HG02623 (cell line): ENCODE measurements around the gene DLGAP1.
"Not testable (repeated sequence)": the region's sequence is repeated elsewhere in the genome, so short reads cannot be mapped to it uniquely, and the experiment has no call there.

Experiments used
- ATAC-seq: cut with Tn5 transposase; IDR thresholded peaks from one replicate; pipeline ENCODE4 v1.9.1; 2021; ENCODE audit warnings: moderate library complexity; ENCODE audit not compliant: unreplicated experiment

Gene DLGAP1

DNA sequence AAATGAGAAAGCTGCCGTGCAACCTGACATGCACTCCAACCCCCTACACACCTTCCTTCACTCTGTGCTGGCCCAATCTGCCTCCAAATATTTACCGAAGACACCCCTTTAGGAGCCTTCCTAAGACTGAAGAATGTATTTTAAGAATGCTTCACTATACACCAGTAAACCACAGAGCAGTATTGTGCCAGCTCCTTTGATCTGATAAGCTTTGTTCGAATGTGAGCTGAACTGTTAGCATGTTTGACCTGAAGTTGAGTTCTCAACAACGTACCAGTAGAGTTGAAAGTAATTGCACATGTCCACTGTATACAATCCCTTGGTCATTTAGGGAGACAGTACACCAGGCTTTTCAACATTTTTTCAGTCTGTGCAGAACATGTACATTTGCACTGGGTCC lies 745.9 kb downstream of the DLGAP1 start:
- no peak for ATAC-seq

DNA sequence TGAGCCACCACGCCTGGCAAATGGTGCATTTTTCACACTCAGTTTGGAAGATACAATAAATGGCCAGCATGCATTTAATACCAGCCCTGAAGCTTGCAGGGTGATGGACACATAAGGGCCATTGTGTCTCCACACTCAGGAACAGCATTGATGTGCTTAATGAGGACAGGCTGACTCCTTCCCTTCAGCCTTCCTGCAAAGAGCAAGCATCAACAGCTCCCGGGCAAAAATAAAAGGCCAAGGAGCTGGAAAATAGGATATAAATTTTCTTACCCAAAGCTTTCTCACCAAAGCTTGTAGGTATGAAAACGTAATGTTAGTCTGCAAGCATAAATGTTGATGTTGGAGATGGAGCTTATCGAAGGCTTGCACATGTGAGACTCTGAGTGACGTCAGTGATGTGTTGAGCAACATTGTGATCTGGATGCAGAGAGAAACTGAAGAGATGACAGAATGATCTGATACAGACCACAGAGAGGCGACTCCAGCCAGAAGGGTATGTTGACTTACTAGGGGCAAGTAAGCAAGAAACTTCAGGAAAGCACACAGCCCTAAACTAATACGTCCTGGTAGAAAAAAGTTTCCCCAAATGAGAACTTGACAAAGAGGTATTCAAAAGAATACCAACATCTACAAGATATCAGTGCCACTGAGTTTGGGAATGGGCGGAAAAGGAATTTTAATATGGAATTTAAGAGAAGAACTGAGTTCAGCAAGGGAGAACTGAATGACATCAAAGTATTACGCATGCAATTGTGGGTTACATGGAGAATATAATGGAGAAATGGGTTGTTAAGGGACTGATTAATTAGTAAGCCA lies 748.6 kb downstream of the DLGAP1 start:
- ATAC-seq = no peak

DNA sequence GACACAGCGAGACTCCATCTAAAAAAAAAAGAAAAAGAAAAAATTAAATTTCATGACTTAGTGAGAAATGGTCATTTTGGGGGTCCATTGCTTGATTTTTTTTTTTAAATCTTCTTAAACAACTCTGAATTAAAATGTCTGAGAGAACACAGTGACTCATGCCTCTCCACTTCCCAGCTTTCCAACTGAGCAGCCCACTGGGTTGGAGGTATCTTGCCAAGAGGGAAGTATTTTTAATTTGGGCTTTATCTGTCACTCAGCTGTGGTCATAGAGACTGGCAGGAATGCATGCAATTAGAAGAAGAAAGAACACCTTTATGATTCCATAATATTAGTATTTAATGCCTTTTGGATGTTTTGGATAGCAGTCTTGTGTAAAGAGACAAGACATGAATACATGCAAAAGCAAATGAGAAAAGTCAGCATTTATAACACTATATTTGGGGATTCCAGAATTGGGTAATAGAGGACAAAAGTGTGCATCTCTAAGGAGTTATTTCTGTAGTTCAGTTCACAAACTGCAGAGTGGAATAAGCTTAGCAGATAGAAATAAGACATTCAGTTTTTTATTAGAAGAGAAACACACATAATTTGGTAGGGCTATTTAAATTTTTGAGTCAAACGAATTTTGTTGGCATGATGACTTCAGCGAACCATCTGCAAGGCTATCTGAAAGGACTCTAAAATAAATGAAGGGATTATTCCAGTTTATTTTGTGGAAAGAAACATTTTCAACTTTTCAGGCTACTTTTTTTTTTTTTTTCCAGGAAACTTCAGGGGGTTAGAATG lies 750.4 kb downstream of the DLGAP1 start:
- no peak for ATAC-seq

DNA sequence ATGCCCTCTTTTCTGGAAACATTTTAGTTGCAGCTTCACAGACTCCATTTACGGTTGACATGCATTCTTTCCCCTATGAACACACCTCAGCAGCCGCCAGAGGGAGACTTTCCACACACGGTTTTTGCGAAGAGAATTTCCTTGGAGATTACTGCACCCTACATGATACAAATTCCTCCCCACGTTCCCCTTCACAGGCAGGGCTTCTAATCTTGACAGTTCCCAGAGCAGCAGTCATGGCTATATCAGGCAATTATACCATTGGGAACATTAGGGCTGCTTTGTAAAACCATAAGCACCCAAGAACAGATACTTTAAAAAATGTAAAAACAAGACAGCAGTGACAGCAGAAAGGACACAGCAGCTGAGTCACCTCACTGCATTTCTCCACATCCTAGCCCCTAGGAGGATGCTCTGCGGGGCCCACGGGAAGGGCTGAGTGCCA lies 751.4 kb downstream of the DLGAP1 start:
- ATAC-seq = no peak

DNA sequence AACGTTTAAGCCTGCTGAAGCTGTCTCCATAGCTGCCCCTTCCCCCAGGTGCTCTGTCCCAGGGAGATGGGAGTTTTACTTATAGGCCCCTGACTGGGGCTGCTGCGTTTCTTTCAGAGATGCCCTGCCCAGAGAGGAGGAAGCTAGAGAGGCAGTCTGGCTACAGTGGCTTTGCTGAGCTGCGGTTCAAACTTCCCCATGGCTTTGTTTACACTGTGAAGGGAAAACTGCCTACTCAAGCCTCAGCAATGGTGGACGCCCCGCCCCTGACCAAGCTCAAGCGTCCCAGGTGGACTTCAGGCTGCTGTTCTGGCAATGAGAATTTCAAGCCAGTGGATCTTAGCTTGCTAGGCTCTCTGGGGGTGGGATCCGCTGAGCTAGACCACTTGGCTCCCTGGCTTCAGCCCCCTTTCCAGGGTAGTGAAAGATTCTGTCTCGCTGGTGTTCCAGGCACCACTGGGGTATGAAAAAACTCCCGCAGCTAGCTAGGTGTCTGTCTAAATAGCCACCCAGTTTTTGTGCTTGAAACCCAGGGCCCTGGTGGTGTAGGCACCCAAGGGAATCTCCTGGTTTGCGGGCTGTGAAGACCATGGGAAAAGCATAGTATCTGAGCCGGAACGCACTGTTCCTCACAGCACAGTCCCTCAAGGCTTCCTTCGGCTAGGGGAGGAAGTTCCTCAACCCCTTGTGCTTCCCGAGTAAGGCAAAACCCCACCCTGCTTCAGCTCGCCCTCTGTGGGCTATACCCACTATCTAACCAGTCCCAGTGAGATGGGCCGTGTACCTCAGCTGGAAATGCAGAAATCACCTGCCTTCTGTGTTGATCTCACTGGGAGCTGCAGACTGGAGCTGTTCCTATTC lies 755.2 kb downstream of the DLGAP1 start:
- ATAC-seq = not testable (repeated sequence)

DNA sequence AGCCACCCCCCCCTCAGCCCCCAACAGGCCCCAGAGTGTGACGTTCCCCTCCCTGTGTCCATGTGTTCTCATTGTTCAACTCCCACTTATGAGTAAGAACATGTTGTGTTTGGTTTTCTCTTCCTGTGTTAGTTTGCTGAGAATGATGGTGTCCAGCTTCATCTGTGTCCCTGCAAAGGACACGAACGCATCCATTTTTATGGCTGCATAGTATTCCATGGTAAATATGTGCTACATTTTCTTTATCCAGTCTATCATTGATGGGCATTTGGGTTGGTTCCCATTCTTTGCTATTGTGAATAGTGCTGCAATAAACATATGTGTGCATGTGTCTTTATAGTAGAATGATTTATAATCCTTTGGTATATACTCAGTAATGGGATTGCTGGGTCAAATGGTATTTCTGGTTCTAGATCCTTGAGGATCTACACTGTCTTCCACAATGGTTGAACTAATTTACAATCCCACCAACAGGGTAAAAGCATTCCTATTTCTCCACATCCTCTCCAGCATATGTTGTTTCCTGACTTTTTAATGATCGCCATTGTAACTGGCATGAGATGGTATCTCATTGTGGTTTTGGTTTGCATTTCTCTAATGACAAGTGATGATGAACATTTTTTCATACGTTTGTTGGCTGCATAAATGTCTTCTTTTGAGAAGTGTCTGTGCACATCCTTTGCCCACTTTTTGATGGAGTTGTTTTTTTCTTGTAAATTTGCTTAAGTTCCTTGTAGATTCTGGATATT lies 760.9 kb downstream of the DLGAP1 start:
- not testable (repeated sequence) for ATAC-seq

DNA sequence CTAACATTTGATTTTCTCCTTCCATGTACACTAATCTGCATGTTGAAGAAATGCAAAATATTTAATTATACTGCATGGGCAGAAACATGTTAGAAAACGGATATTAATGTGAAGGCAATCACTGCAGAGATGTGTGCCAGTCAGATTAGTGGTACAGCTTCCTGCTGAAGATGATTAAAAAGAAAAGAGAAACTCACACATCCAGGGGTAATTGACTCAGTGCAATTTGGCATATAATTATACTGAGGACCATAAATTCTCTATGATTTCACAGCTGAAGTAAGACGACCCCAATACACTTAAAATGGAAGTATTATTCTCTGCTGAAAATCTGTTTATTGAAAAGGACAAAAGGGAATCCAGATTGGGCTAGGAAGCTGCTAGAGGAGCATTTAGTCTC lies 761.7 kb downstream of the DLGAP1 start:
- no peak for ATAC-seq

DNA sequence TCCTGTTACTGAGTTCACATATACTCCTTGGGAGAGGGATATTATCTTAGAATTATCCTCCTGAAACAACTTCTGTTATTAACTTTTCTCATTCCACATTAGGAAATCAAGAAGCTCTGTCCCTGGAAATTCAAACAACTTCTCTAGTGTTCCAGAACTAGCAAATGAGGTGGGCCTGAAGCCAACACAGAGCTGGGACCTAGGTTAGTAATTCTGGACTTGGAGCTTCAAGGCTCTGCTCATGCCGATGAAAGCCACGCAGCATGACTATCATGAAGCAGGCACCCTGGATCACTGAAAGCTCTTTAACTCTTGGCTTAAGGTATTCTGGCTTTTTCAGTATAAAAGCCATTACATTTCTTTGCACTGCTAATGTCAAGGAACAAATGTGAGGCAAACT lies 762.4 kb downstream of the DLGAP1 start:
- no peak for ATAC-seq

DNA sequence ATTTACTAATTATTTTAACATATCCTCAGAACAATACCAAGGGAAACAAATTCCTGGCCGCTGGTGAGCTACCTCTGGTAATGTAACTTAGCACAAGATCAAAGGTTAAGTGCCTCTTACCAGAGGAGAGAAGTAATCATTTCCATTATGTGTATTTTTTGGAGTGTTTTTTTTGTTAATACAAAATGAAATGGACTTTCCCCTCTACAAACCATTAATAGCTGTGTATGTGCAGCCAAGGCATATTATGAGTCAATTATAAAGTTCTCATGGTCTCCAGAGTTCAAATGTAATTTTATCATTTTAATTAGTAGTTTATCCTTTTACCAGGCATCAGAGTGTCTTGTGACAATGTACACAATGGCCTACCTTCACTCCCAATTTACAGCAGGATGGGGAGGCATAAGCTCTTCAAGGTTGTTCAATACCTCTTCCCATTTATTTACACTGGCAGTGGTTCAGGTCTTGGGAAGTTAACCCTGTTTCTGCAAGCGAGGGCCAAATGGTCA lies 762.9 kb downstream of the DLGAP1 start:
- no peak for ATAC-seq

DNA sequence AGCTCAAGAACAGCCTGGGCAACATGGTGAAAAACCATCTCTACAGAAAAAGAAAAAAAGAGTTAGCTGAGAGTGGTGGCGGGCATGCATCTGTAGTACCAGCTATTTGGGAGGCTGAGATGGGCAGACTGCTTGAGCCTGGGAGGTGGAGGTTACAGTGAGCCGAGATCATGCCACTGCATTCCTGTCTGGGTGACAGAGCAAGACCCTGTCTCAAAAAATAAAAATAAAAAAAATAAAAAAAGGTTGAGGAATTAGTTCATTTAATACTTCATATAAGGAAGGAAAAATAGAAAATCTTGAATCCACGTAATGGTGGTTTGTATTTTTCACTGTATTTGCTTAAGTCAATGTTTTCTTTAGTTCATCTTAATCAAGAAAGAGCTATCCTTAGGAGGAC lies 763.4 kb downstream of the DLGAP1 start:
- no peak for ATAC-seq

DNA sequence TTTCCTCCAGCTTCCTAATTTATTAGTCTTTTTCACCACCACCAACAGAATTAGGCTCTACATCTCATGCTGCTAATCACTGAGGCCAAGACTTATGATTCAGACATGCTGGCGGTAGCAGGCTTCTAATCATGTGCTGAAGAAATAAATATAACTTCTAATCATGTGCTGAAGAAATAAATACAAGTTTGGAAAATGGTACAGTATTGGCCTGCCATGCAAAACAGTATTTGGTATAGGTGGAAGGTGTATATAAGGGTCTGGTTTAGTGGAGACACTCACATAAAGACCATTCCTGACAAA lies 764.4 kb downstream of the DLGAP1 start:
- ATAC-seq = no peak

DNA sequence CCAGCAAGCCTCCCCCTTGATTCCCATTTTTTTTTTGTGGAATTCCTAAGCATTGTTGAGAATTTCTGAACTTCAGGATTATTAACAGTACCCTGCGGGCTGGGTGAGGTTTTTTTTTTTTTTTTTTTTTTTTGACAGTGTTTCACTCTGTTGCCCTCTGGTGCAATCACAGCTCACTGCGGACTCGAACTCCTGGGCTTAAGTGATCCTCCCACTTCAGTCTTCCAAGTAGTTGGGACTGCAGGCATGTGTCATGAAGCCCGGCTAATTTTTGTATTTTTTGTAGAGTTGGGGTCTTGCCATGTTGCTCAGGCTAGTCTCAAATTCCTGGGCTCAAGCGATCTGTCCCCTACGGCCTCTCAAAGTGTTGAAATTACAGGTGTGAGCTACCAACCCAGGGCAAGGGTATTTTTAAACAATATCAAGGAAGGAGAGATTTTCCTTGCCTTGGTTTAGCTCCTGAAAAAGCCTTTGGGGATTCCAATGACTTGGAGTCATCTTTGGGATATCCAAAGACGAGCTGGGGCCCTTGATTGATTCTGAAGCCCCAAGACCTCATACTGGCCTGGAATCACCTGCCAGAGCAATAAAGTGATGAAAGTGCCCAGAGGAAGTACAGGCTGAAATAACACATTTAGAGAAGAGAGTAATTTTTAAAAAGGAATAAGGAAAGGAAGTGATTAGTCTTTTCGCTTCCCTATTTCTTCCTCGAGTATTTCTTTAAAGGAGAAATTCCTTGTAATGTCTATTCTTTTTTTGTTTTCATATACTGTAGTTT lies 764.9 kb downstream of the DLGAP1 start:
- no peak for ATAC-seq

DNA sequence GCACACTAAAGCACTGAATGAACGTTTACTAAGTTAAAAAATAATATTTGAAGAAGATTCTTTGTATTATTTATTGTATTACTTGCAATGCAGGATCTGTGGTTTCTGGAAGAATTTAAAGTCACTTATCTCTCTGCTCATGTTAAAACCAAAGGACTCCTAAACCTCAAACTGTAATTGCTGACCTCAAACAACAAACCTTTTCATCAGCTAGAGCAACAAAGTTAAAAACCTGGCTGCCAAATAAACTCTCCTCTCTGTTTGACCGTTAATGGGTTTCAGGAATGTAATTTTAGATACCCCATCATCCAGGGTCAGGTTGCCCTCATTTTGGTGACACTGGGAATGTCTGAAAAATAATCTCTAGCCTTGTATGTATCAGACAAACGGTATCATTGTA lies 766.0 kb downstream of the DLGAP1 start:
- no peak for ATAC-seq

DNA sequence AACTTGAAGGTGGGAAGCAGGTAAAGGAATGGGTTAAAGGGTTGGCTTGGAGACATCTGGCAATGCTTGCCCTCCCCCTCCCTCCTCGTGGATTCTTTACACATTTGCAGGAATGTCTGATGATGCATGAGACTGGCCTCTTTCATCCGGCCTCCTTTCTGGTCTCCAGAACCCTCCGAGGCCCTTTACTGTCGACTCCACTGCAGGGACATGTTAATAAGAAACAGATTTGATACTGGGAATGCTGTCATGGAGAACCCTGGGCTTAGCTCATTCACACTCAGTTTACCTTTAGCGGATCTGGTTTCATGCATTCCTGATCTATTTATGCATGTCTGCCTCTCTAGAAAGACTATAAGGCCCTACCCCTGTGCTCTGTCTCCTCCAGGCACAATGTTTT lies 766.4 kb downstream of the DLGAP1 start:
- no peak for ATAC-seq

DNA sequence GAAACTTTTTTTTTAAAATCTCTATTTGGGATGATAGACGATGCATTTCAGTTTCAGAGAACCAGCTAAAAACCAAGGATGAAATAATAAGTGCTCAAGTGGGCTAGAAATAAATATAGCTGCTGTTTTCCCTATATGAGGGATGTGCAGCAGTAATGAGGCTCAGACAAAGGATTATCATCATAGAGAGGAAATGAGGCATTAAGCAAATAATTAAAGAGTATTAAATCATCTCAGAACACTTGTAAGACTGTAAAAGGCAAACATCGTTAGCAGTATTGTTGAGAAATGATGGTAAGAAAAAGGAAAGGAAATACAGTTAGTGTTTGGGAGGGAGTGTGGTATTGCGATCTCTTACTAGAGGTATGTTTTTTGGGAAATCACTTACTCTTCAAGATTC lies 771.6 kb downstream of the DLGAP1 start:
- no peak for ATAC-seq

DNA sequence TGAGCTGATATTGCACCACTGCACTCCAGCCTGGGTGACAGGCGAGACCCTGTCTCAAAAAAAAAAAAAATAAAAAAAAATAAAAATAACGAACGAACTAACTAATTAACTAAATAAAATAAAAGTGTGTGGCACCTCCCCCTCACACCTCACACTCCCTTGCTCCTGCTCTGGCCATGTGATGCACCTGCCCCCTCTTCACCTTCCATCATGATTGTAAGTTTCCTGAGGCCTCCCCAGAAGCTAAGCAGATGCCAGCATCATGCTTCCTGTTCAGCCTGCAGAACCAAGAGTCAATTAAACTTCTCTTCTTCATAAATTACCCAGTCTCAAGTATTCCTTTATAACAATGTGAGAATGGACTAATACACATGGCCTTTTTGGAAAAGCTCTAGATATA lies 773.0 kb downstream of the DLGAP1 start:
- no peak for ATAC-seq

DNA sequence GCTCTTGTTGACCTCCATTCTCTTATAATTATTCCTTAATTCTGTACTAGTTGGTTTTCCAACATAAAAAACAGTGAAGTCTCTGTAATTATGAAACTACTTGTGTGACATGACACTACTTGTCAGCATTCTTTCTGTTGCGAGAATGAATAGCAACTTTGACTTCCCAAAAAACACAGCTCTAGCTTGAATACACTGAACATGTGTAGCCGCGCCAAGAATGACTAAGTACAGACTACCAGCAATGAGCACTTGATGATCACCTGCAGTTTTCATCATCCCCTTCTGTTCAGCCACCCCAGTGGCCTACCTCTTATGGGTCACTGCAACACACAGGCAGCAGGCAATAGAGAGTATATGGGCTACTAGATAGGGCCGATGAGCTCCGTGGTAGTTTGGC lies 775.9 kb downstream of the DLGAP1 start:
- no peak for ATAC-seq

DNA sequence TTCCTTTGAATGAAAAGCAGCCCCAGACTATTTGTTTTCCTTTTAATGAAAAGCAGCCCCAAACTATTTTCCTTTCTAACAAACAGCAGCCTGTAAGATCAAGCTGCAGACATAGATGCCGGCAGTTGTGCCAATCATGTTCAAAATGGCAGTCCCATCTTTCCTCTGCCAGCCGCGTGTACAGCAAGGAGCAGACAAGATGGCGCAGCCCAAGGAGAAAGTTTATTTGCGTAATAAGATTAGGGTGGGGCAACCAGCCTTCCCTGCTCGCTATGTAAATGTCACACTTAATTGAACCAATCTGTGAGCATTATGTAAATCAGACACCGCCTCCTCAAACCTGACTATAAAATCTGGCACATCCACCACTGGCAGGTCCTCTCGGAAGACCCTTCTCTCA lies 779.1 kb downstream of the DLGAP1 start:
- ATAC-seq = no peak

DNA sequence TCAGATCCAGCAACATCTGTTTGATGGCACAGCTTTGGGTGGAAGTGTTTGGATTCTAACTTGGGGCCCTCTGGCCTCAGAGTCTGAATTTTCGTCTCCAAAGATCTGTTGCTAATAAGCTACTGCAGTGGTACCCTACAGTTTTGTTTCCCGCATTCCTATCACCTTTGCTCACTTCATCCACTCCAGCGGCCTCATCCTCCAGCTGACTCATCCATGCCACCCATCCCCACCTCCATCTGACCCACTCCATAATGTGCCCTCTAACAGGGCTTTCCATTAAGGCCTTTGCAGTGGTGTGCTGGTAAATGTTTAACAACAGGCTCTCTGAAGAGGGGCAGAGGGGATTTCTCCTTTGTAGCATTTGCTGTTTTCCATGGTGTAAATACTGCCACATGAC lies 779.7 kb downstream of the DLGAP1 start:
- ATAC-seq = no peak

DNA sequence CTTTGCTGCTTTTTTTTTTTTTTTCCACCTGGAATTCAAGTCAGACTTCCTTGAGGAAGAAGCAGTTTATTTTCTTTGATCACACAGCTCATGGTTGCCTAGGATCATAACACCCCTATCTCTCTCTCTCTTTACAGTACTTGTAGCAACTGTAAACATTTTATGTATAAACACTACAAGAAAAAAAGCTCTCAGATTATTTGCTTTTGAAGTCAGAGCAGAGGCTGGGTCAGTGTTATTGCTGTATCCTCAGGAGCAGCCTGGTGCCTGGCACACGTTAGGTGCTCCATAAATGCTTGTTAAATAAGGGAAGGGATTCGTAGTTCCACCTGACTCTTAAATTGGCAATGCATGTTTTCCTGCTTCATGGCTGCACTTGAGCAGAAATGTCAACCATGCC lies 783.9 kb downstream of the DLGAP1 start:
- ATAC-seq = no peak
